C4-2B (cell line): ENCODE measurements around the gene MMS22L.

Experiments used
- ZFX ChIP-seq: fragments of 450-650 bp; IDR thresholded peaks from 2 replicates; pipeline ENCODE4 v1.6.1; 2017
- TF ChIP-seq, protein P1 (sequence below): fragments of 450-650 bp; conservative IDR thresholded peaks from 2 replicates; pipeline ENCODE4 v1.5.1; 2017; ENCODE audit warnings: mild to moderate bottlenecking

DNA sequence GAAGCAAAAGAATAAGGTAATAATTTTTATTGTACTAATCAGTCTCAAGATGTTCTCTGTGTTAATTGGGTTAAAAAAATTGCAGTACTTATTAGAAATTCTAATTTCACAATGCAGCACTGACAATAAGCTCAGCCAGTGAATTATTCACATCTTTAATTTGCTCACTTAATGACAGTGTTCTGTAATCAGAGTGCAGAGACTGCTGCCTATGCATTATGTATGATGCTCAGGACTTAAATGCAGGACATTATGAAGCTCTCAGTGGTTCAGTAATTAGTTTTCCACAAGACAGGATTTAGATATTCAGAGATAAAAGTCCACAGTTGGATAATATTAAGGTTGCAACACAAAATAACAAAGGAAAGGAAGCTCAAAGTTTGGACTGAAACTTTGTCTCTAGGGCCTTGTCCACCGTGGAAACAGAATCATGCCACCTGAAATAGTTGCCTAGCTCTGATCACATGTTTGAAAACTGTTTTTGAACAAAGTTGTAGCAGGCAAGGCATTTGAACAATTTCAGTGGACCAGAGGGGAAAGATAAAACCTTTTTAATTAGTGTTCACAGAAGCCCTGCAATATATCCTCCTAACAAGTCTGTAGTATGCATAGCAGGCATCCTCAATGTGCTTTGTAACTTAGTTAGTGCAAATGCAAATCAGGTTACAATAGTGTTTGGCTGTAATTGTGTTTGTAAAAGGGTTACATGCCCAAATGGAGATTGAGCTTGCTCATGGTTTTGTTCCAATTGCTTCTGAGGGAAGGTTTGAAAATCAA, 23.7 kb upstream of the MMS22L start:
- TF ChIP-seq, protein P1, sequence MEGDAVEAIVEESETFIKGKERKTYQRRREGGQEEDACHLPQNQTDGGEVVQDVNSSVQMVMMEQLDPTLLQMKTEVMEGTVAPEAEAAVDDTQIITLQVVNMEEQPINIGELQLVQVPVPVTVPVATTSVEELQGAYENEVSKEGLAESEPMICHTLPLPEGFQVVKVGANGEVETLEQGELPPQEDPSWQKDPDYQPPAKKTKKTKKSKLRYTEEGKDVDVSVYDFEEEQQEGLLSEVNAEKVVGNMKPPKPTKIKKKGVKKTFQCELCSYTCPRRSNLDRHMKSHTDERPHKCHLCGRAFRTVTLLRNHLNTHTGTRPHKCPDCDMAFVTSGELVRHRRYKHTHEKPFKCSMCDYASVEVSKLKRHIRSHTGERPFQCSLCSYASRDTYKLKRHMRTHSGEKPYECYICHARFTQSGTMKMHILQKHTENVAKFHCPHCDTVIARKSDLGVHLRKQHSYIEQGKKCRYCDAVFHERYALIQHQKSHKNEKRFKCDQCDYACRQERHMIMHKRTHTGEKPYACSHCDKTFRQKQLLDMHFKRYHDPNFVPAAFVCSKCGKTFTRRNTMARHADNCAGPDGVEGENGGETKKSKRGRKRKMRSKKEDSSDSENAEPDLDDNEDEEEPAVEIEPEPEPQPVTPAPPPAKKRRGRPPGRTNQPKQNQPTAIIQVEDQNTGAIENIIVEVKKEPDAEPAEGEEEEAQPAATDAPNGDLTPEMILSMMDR: no peak
- TF ChIP-seq ZFX: no peak
